SK-N-SH (cell line): ENCODE measurements around the gene SMYD2. TPM values are rescaled to one million over a fixed set of nuclear protein-coding genes. Genes with fewer than 3 reads are reported as not detected.

Experiments
- CTCF ChIA-PET: fragments of 300-600, 350-600 bp; formaldehyde crosslinking; extraction: SDS; loops from one replicate; lab custom pipeline; 2021; lab: Yijun Ruan, JAX
- POLR2A ChIA-PET: fragments of 350-600 bp; sonication (Branson Sonifier 250); formaldehyde crosslinking; extraction: SDS; loops from one replicate; lab custom pipeline; 2020; ENCODE audit warnings: antibody characterized with exemption, inconsistent platforms; lab: Yijun Ruan, JAX
- DNase-seq: peaks from one replicate; pipeline ENCODE4 v3.0.0; 2012
- H2AFZ ChIP-seq: fragments of 200-600 bp; sonication (generic); 2 replicates; pipeline ENCODE4 v1.8.1; 2016; ENCODE audit warnings: antibody characterized with exemption, mild to moderate bottlenecking, low read depth
- H3F3A ChIP-seq: fragments of 200-600 bp; sonication (generic); replicated peaks from 2 replicates; pipeline ENCODE3; 2016; ENCODE audit warnings: antibody characterized with exemption, mild to moderate bottlenecking; ENCODE audit not compliant: insufficient read depth
- H3K27ac ChIP-seq, 2 experiments: fragments of 200-500 bp in 1 of 2; fragments of 200-600 bp in 1 of 2; sonication (Bioruptor generic) in 1 of 2; sonication (generic), shearing (Covaris generic) in 1 of 2; 2 replicates each; pipeline versions ENCODE4 v1.5.1 to v1.6.1; 2014 to 2016; ENCODE audit warnings: low read depth in 2 of 2, inconsistent platforms in 1 of 2, low read length in 1 of 2, mild to moderate bottlenecking in 1 of 2, mixed read lengths in 1 of 2
- H3K27me3 ChIP-seq: fragments of 200-600 bp; sonication (generic), shearing (Covaris generic); 2 replicates; pipeline ENCODE4 v1.6.1; 2016; ENCODE audit warnings: mixed run types; ENCODE audit not compliant: insufficient read depth
- H3K36me3 ChIP-seq, 2 experiments: fragments of 200-500 bp in 1 of 2; fragments of 200-600 bp in 1 of 2; sonication (Bioruptor generic) in 1 of 2; sonication (generic) in 1 of 2; replicated peaks in 1 of 2; 2 replicates each; pipeline versions ENCODE3 to v1.5.1; 2014 to 2016; ENCODE audit warnings: low read length in 1 of 2, mild to moderate bottlenecking in 1 of 2; ENCODE audit not compliant: insufficient read depth in 2 of 2, control insufficient read depth in 1 of 2
- H3K4me1 ChIP-seq, 2 experiments: fragments of 200-500 bp in 1 of 2; fragments of 200-600 bp in 1 of 2; sonication (Bioruptor generic) in 1 of 2; sonication (generic), shearing (Covaris generic) in 1 of 2; 2 replicates each; pipeline versions ENCODE4 v1.5.1 to v1.6.1; 2014 to 2016; ENCODE audit warnings: low read depth in 1 of 2, low read length in 1 of 2, mixed run types in 1 of 2; ENCODE audit not compliant: insufficient read depth in 2 of 2, control insufficient read depth in 1 of 2
- H3K4me2 ChIP-seq: fragments of 200-600 bp; sonication (generic), shearing (Covaris generic); 2 replicates; pipeline ENCODE4 v1.6.1; 2017; ENCODE audit warnings: mixed run types
- H3K4me3 ChIP-seq, 2 experiments: fragments of 200-500 bp in 1 of 2; fragments of 200-600 bp in 1 of 2; sonication (Bioruptor generic) in 1 of 2; sonication (generic), shearing (Covaris generic) in 1 of 2; 2 replicates each; pipeline versions ENCODE4 v1.5.1 to v1.8.1; 2014 to 2016; ENCODE audit warnings: low read depth in 2 of 2, inconsistent platforms in 1 of 2, low read length in 1 of 2, mild to moderate bottlenecking in 1 of 2, mixed read lengths in 1 of 2, moderate library complexity in 1 of 2
- H3K79me2 ChIP-seq: fragments of 200-600 bp; sonication (generic); 2 replicates; pipeline ENCODE4 v1.8.1; 2017; ENCODE audit warnings: mild to moderate bottlenecking; ENCODE audit not compliant: insufficient read depth
- H3K9ac ChIP-seq: fragments of 200-600 bp; sonication (generic); 2 replicates; pipeline ENCODE4 v1.6.1; 2017; ENCODE audit warnings: mixed run types
- H3K9me2 ChIP-seq: fragments of 200-600 bp; sonication (generic); 2 replicates; pipeline ENCODE4 v1.6.1; 2017; ENCODE audit warnings: mixed run types
- H3K9me3 ChIP-seq: fragments of 200-600 bp; sonication (generic); 2 replicates; pipeline ENCODE4 v1.6.1; 2017; ENCODE audit warnings: mixed run types, mild to moderate bottlenecking, moderate library complexity
- H4K20me1 ChIP-seq: fragments of 200-600 bp; sonication (generic); 2 replicates; pipeline ENCODE4 v1.6.1; 2017; ENCODE audit warnings: mild to moderate bottlenecking, mixed run types; ENCODE audit not compliant: insufficient read depth
- ELF1 ChIP-seq: IDR thresholded peaks from 2 replicates; pipeline ENCODE4 v1.4.0; 2012
- EP300 ChIP-seq, 2 experiments: IDR thresholded peaks; 2 replicates each; pipeline versions ENCODE4 v1.4.0 to v1.6.1; 2012; ENCODE audit warnings: borderline replicate concordance in 1 of 2, low read depth in 1 of 2, low read length in 1 of 2
- FOSL2 ChIP-seq: IDR thresholded peaks from 2 replicates; pipeline ENCODE4 v1.4.0; 2012; ENCODE audit warnings: low read depth, mild to moderate bottlenecking, moderate library complexity, borderline replicate concordance
- FOXJ3 ChIP-seq: sonication (generic); formaldehyde crosslinking; IDR thresholded peaks from 2 replicates; pipeline ENCODE4 v1.5.1; 2020; ENCODE audit warnings: mild to moderate bottlenecking, missing genetic modification reagents
- JUND ChIP-seq: IDR thresholded peaks from 2 replicates; pipeline ENCODE4 v1.4.0; 2012
- MEF2A ChIP-seq: IDR thresholded peaks from 2 replicates; pipeline ENCODE4 v1.4.0; 2012; ENCODE audit warnings: low read depth, borderline replicate concordance
- NFIC ChIP-seq: IDR thresholded peaks from 2 replicates; pipeline ENCODE4 v1.4.0; 2012; ENCODE audit warnings: borderline replicate concordance
- NRF1 ChIP-seq: IDR thresholded peaks from 2 replicates; pipeline ENCODE4 v1.6.1; 2012; ENCODE audit warnings: low read depth, mild to moderate bottlenecking, low read length
- PBX3 ChIP-seq: IDR thresholded peaks from 2 replicates; pipeline ENCODE4; 2012
- POLR2AphosphoS5 ChIP-seq: IDR thresholded peaks from 2 replicates; pipeline ENCODE4 v1.6.1; 2012; ENCODE audit warnings: low read depth, low read length
- RAD21 ChIP-seq: IDR thresholded peaks from 2 replicates; pipeline ENCODE4 v1.6.1; 2012; ENCODE audit warnings: mild to moderate bottlenecking, low read length
- RCOR1 ChIP-seq: fragments of 150-350 bp; IDR thresholded peaks from 2 replicates; pipeline ENCODE4 v1.6.1; 2017; ENCODE audit warnings: antibody characterized with exemption, low read length
- SMC3 ChIP-seq: IDR thresholded peaks from 2 replicates; pipeline ENCODE4 v1.6.1; 2012; ENCODE audit warnings: low read depth, low read length, improper control_type of control experiment
- TAF1 ChIP-seq: IDR thresholded peaks from 2 replicates; pipeline ENCODE4 v1.6.1; 2012; ENCODE audit warnings: low read depth, mild to moderate bottlenecking, low read length, moderate library complexity, borderline replicate concordance
- TEAD4 ChIP-seq: IDR thresholded peaks from 2 replicates; pipeline ENCODE4 v1.4.0; 2012; ENCODE audit warnings: mild to moderate bottlenecking, borderline replicate concordance; ENCODE audit not compliant: insufficient read depth
- USF1 ChIP-seq: IDR thresholded peaks from 2 replicates; pipeline ENCODE4 v1.4.0; 2012; ENCODE audit warnings: low read depth, borderline replicate concordance
- USF2 ChIP-seq: fragments of 150-350 bp; IDR thresholded peaks from 2 replicates; pipeline ENCODE4 v1.6.1; 2017; ENCODE audit warnings: antibody characterized with exemption, low read length, low read depth, borderline replicate concordance
- YY1 ChIP-seq: IDR thresholded peaks from 2 replicates; pipeline ENCODE4 v1.4.0; 2012; ENCODE audit warnings: low read depth, mild to moderate bottlenecking
- WGBS: methylation state at CpG from one replicate; pipeline ENCODE4 v1.1.6; 2017; ENCODE audit warnings: low lambda C conversion rate; 5-methylcytosine and 5-hydroxymethylcytosine counted together
- polyA plus RNA-seq, 3 experiments: library from polyadenylated mRNA; depleted of rRNA; stranded (reverse); fragments of >200 nt; gene quantifications; 2 replicates each; pipeline ENCODE4 v1.2.3, GENCODE V29; 2012
- TF ChIP-seq, protein P1 (sequence below): IDR thresholded peaks from 2 replicates; pipeline ENCODE4 v1.4.0; 2012; ENCODE audit warnings: low read depth
- TF ChIP-seq, protein P2 (sequence below): fragments of 200-600 bp; sonication (generic); IDR thresholded peaks from 2 replicates; pipeline ENCODE4 v1.6.1; 2017; ENCODE audit warnings: antibody characterized with exemption, mild to moderate bottlenecking, moderate library complexity

SMYD2 gene
- polyA plus RNA-seq, 1 of the 3 experiments (the other 2 are of a cell fraction), result 23.1 TPM

DNA sequence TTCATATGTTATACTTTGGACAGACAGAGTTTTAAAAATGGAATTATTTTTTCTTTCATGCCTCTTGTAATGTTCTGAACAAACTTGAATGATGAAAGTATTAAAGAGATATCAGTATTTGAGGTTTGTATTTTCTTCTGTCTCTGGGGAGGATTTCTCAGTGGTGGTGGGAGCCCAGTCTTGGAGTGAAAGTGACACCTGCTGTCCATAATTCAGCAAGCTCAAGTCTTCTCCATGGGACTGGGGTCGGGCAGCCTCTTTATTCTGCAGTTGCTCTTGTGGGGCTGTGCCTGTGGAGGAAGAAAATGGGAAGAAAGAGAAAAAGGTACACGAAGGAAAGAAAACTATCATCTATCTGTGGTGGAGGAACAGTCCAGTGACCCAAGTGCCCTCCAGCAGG is 56.1 kb downstream of the SMYD2 start (continued):
- TF ChIP-seq TEAD4, result no peak

DNA sequence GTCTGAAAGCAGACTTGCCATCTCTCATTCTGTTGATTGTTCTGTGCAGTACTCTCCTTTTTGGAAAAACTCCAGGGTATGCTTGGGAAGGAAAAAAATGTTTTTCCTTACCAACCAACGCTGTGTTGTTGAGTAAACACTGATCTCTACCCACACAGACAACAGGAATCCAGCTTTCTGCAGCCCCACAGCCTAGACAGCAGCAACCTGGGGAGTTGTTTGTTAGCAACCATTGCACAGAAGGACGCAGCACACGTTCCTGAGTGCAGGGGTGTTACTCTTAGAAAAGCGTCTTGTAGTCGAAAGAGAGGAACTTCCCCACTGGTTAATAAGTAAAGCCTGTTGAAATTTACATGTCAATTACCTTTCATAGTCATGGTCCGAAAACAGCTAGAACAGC is 56.6 kb downstream of the SMYD2 start:
- 85% methylated on average over 6 of the region's 6 CpGs for WGBS
- POLR2A ChIA-PET, result no interaction called here
- CTCF ChIA-PET, result interaction anchor here (2.1 to 3.7 kb wide), 3 partner anchors 9 to 247 kb away, joined by 10 to 20 read pairs (median 12); no protein-coding TSS in a partner anchor
- peaks cover 25% of the 10 kb centered on the region for H3F3A ChIP-seq
- no peaks in the 10 kb centered on the region for H4K20me1 ChIP-seq
- H2AFZ ChIP-seq, result no peak overlapping the region
- no peaks in the 10 kb centered on the region for H3K9me2 ChIP-seq
- DNase-seq, result no peak
- no peak overlapping the region for H3K4me3 ChIP-seq
- H3K9me3 ChIP-seq, result no peaks in the 10 kb centered on the region
- no peaks in the 10 kb centered on the region for H3K79me2 ChIP-seq
- TF ChIP-seq FOSL2, result no peak
- TF ChIP-seq FOXJ3 (CRISPR knock-in tag), result no peak
- TF ChIP-seq MEF2A, result no peak
- no peak for TF ChIP-seq NRF1
- no peak for TF ChIP-seq POLR2AphosphoS5
- TF ChIP-seq PBX3, result peak; percentile 6; the same call in 1 of the 2 replicates
- TF ChIP-seq NFIC, result no peak
- no peaks in the 10 kb centered on the region for H3K27me3 ChIP-seq
- peaks cover 18 to 24% of the 10 kb centered on the region in 2 experiments for H3K36me3 ChIP-seq
- no peak overlapping the region for H3K4me2 ChIP-seq
- no peak overlapping the region for H3K9ac ChIP-seq
- peak overlapping the region in 1 of 2 experiments; percentile 48; a peak in 1 of 4 replicates for H3K27ac ChIP-seq
- H3K4me1 ChIP-seq, result no peaks in the 10 kb centered on the region; a peak in 1 of 4 replicates

DNA sequence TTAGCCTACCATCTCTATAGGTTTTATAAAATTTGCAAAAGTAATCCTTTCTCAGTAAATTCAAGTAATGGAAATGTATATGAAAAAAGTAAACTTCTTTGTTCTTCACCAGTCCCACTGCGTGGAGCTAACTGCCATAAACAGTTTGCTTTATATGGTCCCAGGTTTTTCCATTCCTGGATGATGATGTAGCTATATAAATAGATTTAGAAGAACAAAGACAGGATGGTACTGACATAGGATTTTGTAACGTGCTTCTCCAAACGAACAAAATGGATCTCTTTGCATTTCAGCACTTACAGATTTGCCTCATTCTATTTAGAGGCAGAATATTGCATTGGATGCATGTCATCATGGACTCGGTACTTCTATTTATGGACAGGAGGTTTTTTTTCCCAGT is 57.3 kb downstream of the SMYD2 start:
- Histone ChIP-seq H3K9ac (no peak overlapping the region), H3K9me3 (no peaks in the 10 kb centered on the region), H3K4me2 (no peak overlapping the region), H3K4me3 (no peak overlapping the region), H3K9me2 (no peaks in the 10 kb centered on the region), H3K79me2 (no peaks in the 10 kb centered on the region), H2AFZ (no peak overlapping the region), H3K4me1 (no peaks in the 10 kb centered on the region; a peak in 1 of 4 replicates), H3K27me3 (no peaks in the 10 kb centered on the region), H3F3A (peaks cover 26% of the 10 kb centered on the region), H4K20me1 (no peaks in the 10 kb centered on the region), H3K27ac (peak overlapping the region in 1 of 2 experiments; percentile 48; a peak in 1 of 4 replicates), H3K36me3 (peaks cover 23 to 26% of the 10 kb centered on the region in 2 experiments)
- DNase-seq, result no peak
- ChIA-PET CTCF (interaction anchor here (0.6 to 3.7 kb wide), 4 partner anchors 10 to 247 kb away, joined by 3 to 20 read pairs (median 11); no protein-coding TSS in a partner anchor), POLR2A (no interaction called here)
- no peak for TF ChIP-seq RAD21
- no peak for TF ChIP-seq TEAD4
- no peak for TF ChIP-seq SMC3
- TF ChIP-seq MEF2A, result no peak
- TF ChIP-seq ELF1, result no peak
- TF ChIP-seq TAF1, result no peak
- TF ChIP-seq NRF1, result no peak
- TF ChIP-seq, protein P1, sequence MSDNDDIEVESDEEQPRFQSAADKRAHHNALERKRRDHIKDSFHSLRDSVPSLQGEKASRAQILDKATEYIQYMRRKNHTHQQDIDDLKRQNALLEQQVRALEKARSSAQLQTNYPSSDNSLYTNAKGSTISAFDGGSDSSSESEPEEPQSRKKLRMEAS, result no peak
- no peak for TF ChIP-seq USF2
- TF ChIP-seq YY1, result no peak
- TF ChIP-seq, protein P2, sequence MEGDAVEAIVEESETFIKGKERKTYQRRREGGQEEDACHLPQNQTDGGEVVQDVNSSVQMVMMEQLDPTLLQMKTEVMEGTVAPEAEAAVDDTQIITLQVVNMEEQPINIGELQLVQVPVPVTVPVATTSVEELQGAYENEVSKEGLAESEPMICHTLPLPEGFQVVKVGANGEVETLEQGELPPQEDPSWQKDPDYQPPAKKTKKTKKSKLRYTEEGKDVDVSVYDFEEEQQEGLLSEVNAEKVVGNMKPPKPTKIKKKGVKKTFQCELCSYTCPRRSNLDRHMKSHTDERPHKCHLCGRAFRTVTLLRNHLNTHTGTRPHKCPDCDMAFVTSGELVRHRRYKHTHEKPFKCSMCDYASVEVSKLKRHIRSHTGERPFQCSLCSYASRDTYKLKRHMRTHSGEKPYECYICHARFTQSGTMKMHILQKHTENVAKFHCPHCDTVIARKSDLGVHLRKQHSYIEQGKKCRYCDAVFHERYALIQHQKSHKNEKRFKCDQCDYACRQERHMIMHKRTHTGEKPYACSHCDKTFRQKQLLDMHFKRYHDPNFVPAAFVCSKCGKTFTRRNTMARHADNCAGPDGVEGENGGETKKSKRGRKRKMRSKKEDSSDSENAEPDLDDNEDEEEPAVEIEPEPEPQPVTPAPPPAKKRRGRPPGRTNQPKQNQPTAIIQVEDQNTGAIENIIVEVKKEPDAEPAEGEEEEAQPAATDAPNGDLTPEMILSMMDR, result no peak
- no peak for TF ChIP-seq FOSL2
- TF ChIP-seq EP300 (IDR thresholded peaks at IDR 0.05; ENCODE audit: borderline replicate concordance in 1 of 2, low read depth in 1 of 2, low read length in 1 of 2), result no peak
- no peak for TF ChIP-seq FOXJ3 (CRISPR knock-in tag)
- TF ChIP-seq RCOR1, result no peak
- no peak for TF ChIP-seq JUND
- TF ChIP-seq USF1, result no peak
- WGBS, result 88% methylated on average over 4 of the region's 4 CpGs
